ENCODE measurements around the gene FBXW2. TPM values are rescaled to one million over a fixed set of nuclear protein-coding genes. Genes with fewer than 3 reads are reported as not detected.

FBXW2 gene
- total RNA-seq, 2 experiments from 2014 or later, result 90.0 to 90.9 TPM

- Mint-ChIP-seq H3K27me3 (ENCODE audit: low read depth) (no peaks in the 10 kb centered on the region), H3K4me3 (no peak overlapping the region), H3K27ac (no peak overlapping the region), H3K9me3 (ENCODE audit: insufficient read depth) (no peaks in the 10 kb centered on the region), H3K36me3 (ENCODE audit: low read depth) (peaks cover 62% of the 10 kb centered on the region), H3K4me1 (ENCODE audit: low read depth) (peaks cover 13% of the 10 kb centered on the region)
- DNase-seq, result no peak
- ChIA-PET CTCF (interaction anchor here (0.6 to 2.0 kb wide), 3 partner anchors 9 to 24 kb away, joined by 3 to 6 read pairs (median 3); no protein-coding TSS in a partner anchor), POLR2A (no interaction called here)
- no peak for ATAC-seq
Observed at GRCh38 chr9:120778758-120779157, 14.5 kb downstream of the FBXW2 start.

GRCh38 chr9:120777229-120777628 is 16.0 kb downstream of the FBXW2 start:
- H3K4me3 Mint-ChIP-seq, result no peak overlapping the region
- H3K27me3 Mint-ChIP-seq (ENCODE audit: low read depth), result no peaks in the 10 kb centered on the region
- ATAC-seq (no peak), DNase-seq (no peak)
- H3K9me3 Mint-ChIP-seq (ENCODE audit: insufficient read depth), result no peaks in the 10 kb centered on the region
- no peak overlapping the region for H3K27ac Mint-ChIP-seq
- peaks cover 9% of the 10 kb centered on the region for H3K4me1 Mint-ChIP-seq (ENCODE audit: low read depth)
- H3K36me3 Mint-ChIP-seq (ENCODE audit: low read depth), result peaks cover 58% of the 10 kb centered on the region
- POLR2A ChIA-PET, result interaction anchor here (1.1 kb wide), 1 partner anchor 16 kb away, joined by 3 read pairs; no protein-coding TSS in a partner anchor
- CTCF ChIA-PET, result interaction anchor here (0.6 to 0.9 kb wide), 2 partner anchors 8 to 17 kb away, joined by 3 to 4 read pairs; no protein-coding TSS in a partner anchor

- H3K27me3 Mint-ChIP-seq (ENCODE audit: low read depth), result no peaks in the 10 kb centered on the region
- H3K4me3 Mint-ChIP-seq, result no peak overlapping the region
- ATAC-seq, result no peak
- ChIA-PET CTCF (interaction anchor here (1.2 kb wide), 1 partner anchor 21 kb away, joined by 4 read pairs; no protein-coding TSS in a partner anchor), POLR2A (no interaction called here)
- peaks cover 56% of the 10 kb centered on the region for H3K36me3 Mint-ChIP-seq (ENCODE audit: low read depth)
- H3K9me3 Mint-ChIP-seq (ENCODE audit: insufficient read depth), result no peaks in the 10 kb centered on the region
- peaks cover 9% of the 10 kb centered on the region for H3K4me1 Mint-ChIP-seq (ENCODE audit: low read depth)
- no peak for DNase-seq
- H3K27ac Mint-ChIP-seq, result no peak overlapping the region
Observed at GRCh38 chr9:120776788-120777187, 16.4 kb downstream of the FBXW2 start.

GRCh38 chr9:120775859-120776258 is 17.4 kb downstream of the FBXW2 start:
- H3K27ac Mint-ChIP-seq, result no peak overlapping the region
- H3K4me3 Mint-ChIP-seq, result no peak overlapping the region
- ChIA-PET CTCF (interaction anchor here (1.2 kb wide), 1 partner anchor 20 kb away, joined by 4 read pairs; no protein-coding TSS in a partner anchor), POLR2A (no interaction called here)
- no peaks in the 10 kb centered on the region for H3K27me3 Mint-ChIP-seq (ENCODE audit: low read depth)
- DNase-seq (no peak), ATAC-seq (no peak)
- H3K4me1 Mint-ChIP-seq (ENCODE audit: low read depth), result peaks cover 12% of the 10 kb centered on the region
- H3K36me3 Mint-ChIP-seq (ENCODE audit: low read depth), result peaks cover 58% of the 10 kb centered on the region
- H3K9me3 Mint-ChIP-seq (ENCODE audit: insufficient read depth), result no peaks in the 10 kb centered on the region

GRCh38 chr9:120774719-120775118 is 18.5 kb downstream of the FBXW2 start:
- Mint-ChIP-seq H3K4me1 (ENCODE audit: low read depth) (peaks cover 18% of the 10 kb centered on the region), H3K4me3 (no peak overlapping the region), H3K36me3 (ENCODE audit: low read depth) (peaks cover 62% of the 10 kb centered on the region), H3K27ac (no peak overlapping the region), H3K27me3 (ENCODE audit: low read depth) (no peaks in the 10 kb centered on the region), H3K9me3 (ENCODE audit: insufficient read depth) (no peaks in the 10 kb centered on the region)
- DNase-seq (no peak), ATAC-seq (no peak)
- ChIA-PET CTCF (interaction anchor here (1.2 to 2.8 kb wide), 2 partner anchors 19 to 285 kb away, joined by 3 to 14 read pairs; no protein-coding TSS in a partner anchor), POLR2A (interaction anchor here (0.6 to 0.9 kb wide), 2 partner anchors 18 to 204 kb away, joined by 3 to 6 read pairs; partner anchors contain the start of gene FBXW2)

GRCh38 chr9:120773256-120773655 is 20.0 kb downstream of the FBXW2 start:
- Mint-ChIP-seq H3K4me3 (no peak overlapping the region), H3K4me1 (ENCODE audit: low read depth) (peaks cover 31% of the 10 kb centered on the region), H3K36me3 (ENCODE audit: low read depth) (peaks cover 64% of the 10 kb centered on the region), H3K27ac (no peak overlapping the region), H3K27me3 (ENCODE audit: low read depth) (no peaks in the 10 kb centered on the region), H3K9me3 (ENCODE audit: insufficient read depth) (no peaks in the 10 kb centered on the region)
- ChIA-PET CTCF (interaction anchor here (0.9 to 2.8 kb wide), 3 partner anchors 10 to 18 kb away, joined by 3 to 14 read pairs (median 5); no protein-coding TSS in a partner anchor), POLR2A (interaction anchor here (1.2 to 1.6 kb wide), 2 partner anchors 20 to 298 kb away, joined by 3 to 4 read pairs; partner anchors contain the start of gene FBXW2)
- ATAC-seq (no peak), DNase-seq (no peak)

GRCh38 chr9:120770931-120771330 is 22.3 kb downstream of the FBXW2 start:
- peaks cover 64% of the 10 kb centered on the region for H3K36me3 Mint-ChIP-seq (ENCODE audit: low read depth)
- CTCF ChIA-PET, result interaction anchor here (1.1 to 1.6 kb wide), 2 partner anchors 11 to 14 kb away, joined by 3 to 4 read pairs; no protein-coding TSS in a partner anchor
- H3K27ac Mint-ChIP-seq, result no peak overlapping the region

GRCh38 chr9:120768886-120769285 is 24.3 kb downstream of the FBXW2 start:
- H3K27me3 Mint-ChIP-seq (ENCODE audit: low read depth), result no peaks in the 10 kb centered on the region
- peak overlapping the region; percentile 53 for H3K27ac Mint-ChIP-seq
- H3K4me3 Mint-ChIP-seq, result no peak overlapping the region
- ChIA-PET CTCF (interaction anchor here (1.2 to 5.6 kb wide), 4 partner anchors 9 to 291 kb away, joined by 3 to 45 read pairs (median 4); no protein-coding TSS in a partner anchor), POLR2A (interaction anchor here (1.2 kb wide), 1 partner anchor 303 kb away, joined by 3 read pairs; no protein-coding TSS in a partner anchor)
- peaks cover 40% of the 10 kb centered on the region for H3K4me1 Mint-ChIP-seq (ENCODE audit: low read depth)
- DNase-seq, result no peak
- H3K36me3 Mint-ChIP-seq (ENCODE audit: low read depth), result peaks cover 68% of the 10 kb centered on the region
- H3K9me3 Mint-ChIP-seq (ENCODE audit: insufficient read depth), result no peaks in the 10 kb centered on the region
- ATAC-seq, result peak; percentile 72

More at GRCh38 chr9:120770931-120771330, 22.3 kb downstream of the FBXW2 start:
- Mint-ChIP-seq H3K4me3 (no peak overlapping the region), H3K27me3 (ENCODE audit: low read depth) (no peaks in the 10 kb centered on the region), H3K4me1 (ENCODE audit: low read depth) (peaks cover 40% of the 10 kb centered on the region), H3K9me3 (ENCODE audit: insufficient read depth) (no peaks in the 10 kb centered on the region)
- POLR2A ChIA-PET, result no interaction called here
- DNase-seq (no peak), ATAC-seq (no peak)

- POLR2A ChIA-PET, result interaction anchor here (1.2 kb wide), 1 partner anchor 303 kb away, joined by 3 read pairs; no protein-coding TSS in a partner anchor
- CTCF ChIA-PET, result interaction anchor here (1.4 to 5.6 kb wide), 3 partner anchors 9 to 213 kb away, joined by 3 to 45 read pairs (median 4); no protein-coding TSS in a partner anchor
- H3K4me1 Mint-ChIP-seq (ENCODE audit: low read depth), result peaks cover 40% of the 10 kb centered on the region
- H3K9me3 Mint-ChIP-seq (ENCODE audit: insufficient read depth), result no peaks in the 10 kb centered on the region
- H3K27me3 Mint-ChIP-seq (ENCODE audit: low read depth), result no peaks in the 10 kb centered on the region
- no peak overlapping the region for H3K27ac Mint-ChIP-seq
- ATAC-seq, result no peak
- no peak overlapping the region for H3K4me3 Mint-ChIP-seq
- DNase-seq, result no peak
- peaks cover 70% of the 10 kb centered on the region for H3K36me3 Mint-ChIP-seq (ENCODE audit: low read depth)
Observed at GRCh38 chr9:120768247-120768646, 25.0 kb downstream of the FBXW2 start.

- CTCF ChIA-PET, result interaction anchor here (1.4 to 5.6 kb wide), 2 partner anchors 11 to 214 kb away, joined by 4 to 45 read pairs; no protein-coding TSS in a partner anchor
- Mint-ChIP-seq H3K9me3 (ENCODE audit: insufficient read depth) (no peaks in the 10 kb centered on the region), H3K27ac (peak overlapping the region; percentile 7), H3K4me1 (ENCODE audit: low read depth) (peaks cover 40% of the 10 kb centered on the region), H3K27me3 (ENCODE audit: low read depth) (no peaks in the 10 kb centered on the region), H3K4me3 (no peak overlapping the region), H3K36me3 (ENCODE audit: low read depth) (peaks cover 74% of the 10 kb centered on the region)
- POLR2A ChIA-PET, result no interaction called here
- ATAC-seq (no peak), DNase-seq (no peak)
Observed at GRCh38 chr9:120767451-120767850, 25.8 kb downstream of the FBXW2 start.

GRCh38 chr9:120765910-120766425 is 27.2 kb downstream of the FBXW2 start:
- ATAC-seq (no peak), DNase-seq (no peak)
- ChIA-PET POLR2A (no interaction called here), CTCF (interaction anchor here (5.6 kb wide), 1 partner anchor 10 kb away, joined by 45 read pairs; no protein-coding TSS in a partner anchor)
- no peak overlapping the region for H3K4me3 Mint-ChIP-seq
- H3K9me3 Mint-ChIP-seq (ENCODE audit: insufficient read depth), result no peaks in the 10 kb centered on the region
- no peaks in the 10 kb centered on the region for H3K27me3 Mint-ChIP-seq (ENCODE audit: low read depth)
- H3K27ac Mint-ChIP-seq, result peak overlapping the region; percentile 35
- peaks cover 34% of the 10 kb centered on the region for H3K4me1 Mint-ChIP-seq (ENCODE audit: low read depth)
- peaks cover 76% of the 10 kb centered on the region for H3K36me3 Mint-ChIP-seq (ENCODE audit: low read depth)

- Mint-ChIP-seq H3K36me3 (ENCODE audit: low read depth) (peaks cover 71% of the 10 kb centered on the region), H3K27ac (no peak overlapping the region), H3K4me1 (ENCODE audit: low read depth) (peaks cover 24% of the 10 kb centered on the region), H3K9me3 (ENCODE audit: insufficient read depth) (no peaks in the 10 kb centered on the region), H3K4me3 (no peak overlapping the region), H3K27me3 (ENCODE audit: low read depth) (no peaks in the 10 kb centered on the region)
- CTCF ChIA-PET, result interaction anchor here (0.7 kb wide), 1 partner anchor 78 kb away, joined by 3 read pairs; the partner anchor contains the start of gene PSMD5
- POLR2A ChIA-PET, result interaction anchor here (0.6 to 1.1 kb wide), 2 partner anchors 78 to 442 kb away, joined by 3 read pairs; partner anchors contain the start of gene PSMD5
- DNase-seq (no peak), ATAC-seq (no peak)
Observed at GRCh38 chr9:120764476-120764875, 28.7 kb downstream of the FBXW2 start.
